HEK293 (cell line): ENCODE measurements around the gene ARHGAP10.

ENCODE experiments used
- CTCF ChIP-seq: fragments of 450-650 bp; formaldehyde crosslinking; IDR thresholded peaks from 2 replicates; pipeline ENCODE4 v1.5.1; 2016; ENCODE audit warnings: missing biosample characterization, missing genetic modification characterization
- FEZF1 ChIP-seq: fragments of 450-650 bp; formaldehyde crosslinking; IDR thresholded peaks from 2 replicates; pipeline ENCODE4 v1.5.1; 2016; ENCODE audit warnings: missing biosample characterization, missing genetic modification characterization
- ZBTB7A ChIP-seq: fragments of 450-650 bp; formaldehyde crosslinking; IDR thresholded peaks from 2 replicates; pipeline ENCODE4 v1.5.1; 2016; ENCODE audit warnings: low read depth, missing biosample characterization, missing genetic modification characterization
- ZNF211 ChIP-seq: fragments of 450-650 bp; formaldehyde crosslinking; IDR thresholded peaks from 2 replicates; pipeline ENCODE4 v1.5.1; 2016; ENCODE audit warnings: low read depth, missing biosample characterization, missing genetic modification characterization
- ZNF37A ChIP-seq: fragments of 450-650 bp; IDR thresholded peaks from 2 replicates; pipeline ENCODE4 v1.5.1; 2018; ENCODE audit warnings: missing biosample characterization, missing genetic modification characterization
- ZNF561 ChIP-seq: fragments of 450-650 bp; IDR thresholded peaks from 2 replicates; pipeline ENCODE4 v1.5.1; 2018; ENCODE audit warnings: missing biosample characterization, missing genetic modification characterization, borderline replicate concordance
- ZNF707 ChIP-seq: fragments of 450-650 bp; formaldehyde crosslinking; IDR thresholded peaks from 2 replicates; pipeline ENCODE4 v1.5.1; 2016; ENCODE audit warnings: missing biosample characterization, missing genetic modification characterization

DNA sequence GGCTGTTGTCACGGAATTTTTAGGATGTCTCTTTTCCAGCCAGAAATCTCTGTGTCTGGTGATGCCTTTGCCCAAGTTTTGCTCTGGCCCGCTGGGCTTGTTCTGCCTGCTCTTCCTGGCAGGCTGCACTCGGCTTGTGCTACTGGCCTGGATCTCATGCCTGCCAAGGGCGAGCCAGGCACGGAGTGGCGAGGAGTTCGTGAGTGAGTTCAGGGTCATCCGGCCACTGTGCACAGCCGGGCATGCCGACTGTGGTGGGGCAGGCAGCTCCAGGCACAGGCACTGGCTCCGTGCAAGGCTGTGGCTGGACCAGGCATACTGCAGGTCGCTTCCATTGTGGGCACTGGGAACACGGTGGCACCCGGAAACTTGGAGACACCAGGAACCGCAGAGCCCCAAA is 129.1 kb downstream of the ARHGAP10 start:
- TF ChIP-seq ZBTB7A (tag by site-specific recombination) (no peak), ZNF37A (no peak), FEZF1 (tag by site-specific recombination) (no peak), CTCF (tag by site-specific recombination) (no peak), ZNF707 (tag by site-specific recombination) (no peak), ZNF561 (tag by site-specific recombination) (no peak), ZNF211 (tag by site-specific recombination) (no peak)
